ENCODE data around the gene COL16A1.

- TF ChIP-seq ZNF232 (CRISPR knock-in tag; IDR thresholded peaks at IDR 0.05; ENCODE audit: borderline replicate concordance): no peak
- no peak for TF ChIP-seq ZNF7 (CRISPR knock-in tag; IDR thresholded peaks at IDR 0.05)
- TF ChIP-seq RBM39 (IDR thresholded peaks at IDR 0.05; ENCODE audit: low read depth, low read length, poor library complexity, severe bottlenecking): no peak
- TF ChIP-seq RFX3 (CRISPR knock-in tag; IDR thresholded peaks at IDR 0.05): no peak
- TF ChIP-seq HMGA1 (CRISPR knock-in tag; conservative IDR thresholded peaks at IDR 0.05): no peak
These were observed 24.7 kb downstream of the COL16A1 start for GRCh38 chr1:31679091-31679490.
